ENCODE measurements around the gene RBMS1. TPM values are rescaled to one million over a fixed set of nuclear protein-coding genes. Genes with fewer than 3 reads are reported as not detected.

The RBMS1 gene, protein sequence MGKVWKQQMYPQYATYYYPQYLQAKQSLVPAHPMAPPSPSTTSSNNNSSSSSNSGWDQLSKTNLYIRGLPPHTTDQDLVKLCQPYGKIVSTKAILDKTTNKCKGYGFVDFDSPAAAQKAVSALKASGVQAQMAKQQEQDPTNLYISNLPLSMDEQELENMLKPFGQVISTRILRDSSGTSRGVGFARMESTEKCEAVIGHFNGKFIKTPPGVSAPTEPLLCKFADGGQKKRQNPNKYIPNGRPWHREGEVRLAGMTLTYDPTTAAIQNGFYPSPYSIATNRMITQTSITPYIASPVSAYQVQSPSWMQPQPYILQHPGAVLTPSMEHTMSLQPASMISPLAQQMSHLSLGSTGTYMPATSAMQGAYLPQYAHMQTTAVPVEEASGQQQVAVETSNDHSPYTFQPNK
- total RNA-seq, result 10 to 100 TPM; 35.8 to 38.6 TPM

DNA sequence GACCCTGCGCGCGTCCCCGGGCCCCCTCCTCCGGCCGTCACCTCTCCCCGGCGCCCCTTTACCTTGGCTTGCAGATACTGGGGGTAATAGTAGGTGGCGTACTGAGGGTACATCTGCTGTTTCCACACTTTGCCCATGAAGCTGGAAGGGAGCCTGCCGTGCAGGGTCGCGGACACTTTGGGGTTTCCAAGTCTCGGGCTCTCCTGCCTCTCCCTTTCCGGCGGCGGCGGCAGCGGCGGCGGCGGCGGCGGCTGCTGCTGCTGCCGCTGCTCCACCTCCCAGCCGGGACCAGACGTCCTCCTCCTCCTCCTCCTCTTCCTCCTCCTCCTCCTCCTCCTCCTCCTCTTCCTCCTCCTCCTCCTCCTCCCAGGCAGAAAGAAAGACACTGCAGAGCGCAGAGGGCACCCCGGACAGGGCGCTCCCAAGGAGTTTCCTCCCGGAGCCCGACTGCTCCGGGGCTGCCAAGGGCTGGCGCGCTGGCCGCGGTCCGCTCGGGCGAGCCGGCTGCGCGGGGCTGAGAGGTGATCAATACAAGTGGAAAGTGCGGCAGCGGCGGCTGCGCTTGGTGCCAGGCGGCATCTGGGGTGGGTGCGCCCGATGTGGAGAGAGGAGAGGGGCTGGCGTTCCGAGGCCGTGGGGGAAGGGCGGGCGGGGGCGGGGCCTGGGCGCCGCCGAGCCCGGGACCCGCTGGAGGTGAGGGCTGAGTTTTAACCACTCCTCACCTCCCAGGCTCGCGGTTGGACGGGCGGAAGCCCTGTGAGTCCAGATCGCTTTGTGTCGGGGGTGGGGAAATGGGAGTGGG lies at the start of gene RBMS1:
Gene RBMS1, minus strand, starts transcription at position 581 of the 802 bp plus-strand sequence. Its CDS starts 444 bp downstream, at position 137.
- CTCF ChIA-PET, result interaction anchor here (0.9 to 1.5 kb wide), 6 partner anchors 23 to 169 kb away, joined by 3 to 5 read pairs (median 3); no protein-coding TSS in a partner anchor
- POLR2A ChIA-PET, result interaction anchor here (0.9 to 1.0 kb wide), 2 partner anchors 8 to 30 kb away, joined by 3 read pairs; no protein-coding TSS in a partner anchor

DNA sequence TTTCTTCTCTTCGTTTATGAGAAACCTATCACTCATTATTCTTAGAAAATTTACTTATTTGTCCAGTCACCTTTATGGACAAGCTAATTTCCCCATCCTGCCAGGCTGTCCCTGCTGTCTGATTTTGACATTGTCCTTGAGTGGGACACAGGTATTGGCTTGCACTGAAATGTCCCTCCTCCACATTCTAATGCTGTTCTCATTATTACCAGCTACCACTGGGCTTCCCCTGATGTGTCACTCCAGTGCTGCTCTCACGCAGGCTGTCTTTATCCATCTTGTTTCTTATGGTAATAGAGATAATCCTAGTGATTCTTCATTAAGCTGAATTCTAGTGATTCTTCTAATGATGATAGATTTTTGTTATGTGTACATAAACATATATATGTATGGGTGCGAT lies 48.1 kb upstream of the RBMS1 start:
- H3K27me3 Mint-ChIP-seq, result no peaks in the 10 kb centered on the region
- TF ChIP-seq, protein P1, sequence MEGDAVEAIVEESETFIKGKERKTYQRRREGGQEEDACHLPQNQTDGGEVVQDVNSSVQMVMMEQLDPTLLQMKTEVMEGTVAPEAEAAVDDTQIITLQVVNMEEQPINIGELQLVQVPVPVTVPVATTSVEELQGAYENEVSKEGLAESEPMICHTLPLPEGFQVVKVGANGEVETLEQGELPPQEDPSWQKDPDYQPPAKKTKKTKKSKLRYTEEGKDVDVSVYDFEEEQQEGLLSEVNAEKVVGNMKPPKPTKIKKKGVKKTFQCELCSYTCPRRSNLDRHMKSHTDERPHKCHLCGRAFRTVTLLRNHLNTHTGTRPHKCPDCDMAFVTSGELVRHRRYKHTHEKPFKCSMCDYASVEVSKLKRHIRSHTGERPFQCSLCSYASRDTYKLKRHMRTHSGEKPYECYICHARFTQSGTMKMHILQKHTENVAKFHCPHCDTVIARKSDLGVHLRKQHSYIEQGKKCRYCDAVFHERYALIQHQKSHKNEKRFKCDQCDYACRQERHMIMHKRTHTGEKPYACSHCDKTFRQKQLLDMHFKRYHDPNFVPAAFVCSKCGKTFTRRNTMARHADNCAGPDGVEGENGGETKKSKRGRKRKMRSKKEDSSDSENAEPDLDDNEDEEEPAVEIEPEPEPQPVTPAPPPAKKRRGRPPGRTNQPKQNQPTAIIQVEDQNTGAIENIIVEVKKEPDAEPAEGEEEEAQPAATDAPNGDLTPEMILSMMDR (IDR thresholded peaks at IDR 0.05), result no peak
- H3K9me3 Mint-ChIP-seq, result no peaks in the 10 kb centered on the region
- no peak overlapping the region for H3K27ac Mint-ChIP-seq
- POLR2A ChIA-PET, result no interaction called here
- CTCF ChIA-PET, result no interaction called here
- DNase-seq (no peak), ATAC-seq (peak; percentile 45)
- no peaks in the 10 kb centered on the region for H3K4me1 Mint-ChIP-seq (ENCODE audit: low read depth)
- no peak overlapping the region for H3K4me3 Mint-ChIP-seq
- intact Hi-C loops (cut with micrococcal nuclease), result no loop called here
- H3K36me3 Mint-ChIP-seq (ENCODE audit: low read depth), result no peaks in the 10 kb centered on the region

More for the DNA sequence above, at the start of gene RBMS1:
- intact Hi-C loops (cut with micrococcal nuclease), result loop anchor here (5.0 kb wide), 2 partner anchors 66 to 81 kb away; no protein-coding TSS in a partner anchor
- H3K27ac Mint-ChIP-seq, result peak within 1 kb of the TSS; percentile 94
- H3K9me3 Mint-ChIP-seq, result no peaks in the 10 kb centered on the region
- H3K4me1 Mint-ChIP-seq (ENCODE audit: low read depth), result peaks cover 43% of the 10 kb centered on the region
- ATAC-seq, result peak; percentile 32
- TF ChIP-seq, protein P1 (IDR thresholded peaks at IDR 0.05), result no peak
- DNase-seq, result peak; percentile 56
- H3K36me3 Mint-ChIP-seq (ENCODE audit: low read depth), result no peaks in the 10 kb centered on the region
- peak within 1 kb of the TSS; percentile 93 for H3K4me3 Mint-ChIP-seq
- H3K27me3 Mint-ChIP-seq, result no peaks in the 10 kb centered on the region

DNA sequence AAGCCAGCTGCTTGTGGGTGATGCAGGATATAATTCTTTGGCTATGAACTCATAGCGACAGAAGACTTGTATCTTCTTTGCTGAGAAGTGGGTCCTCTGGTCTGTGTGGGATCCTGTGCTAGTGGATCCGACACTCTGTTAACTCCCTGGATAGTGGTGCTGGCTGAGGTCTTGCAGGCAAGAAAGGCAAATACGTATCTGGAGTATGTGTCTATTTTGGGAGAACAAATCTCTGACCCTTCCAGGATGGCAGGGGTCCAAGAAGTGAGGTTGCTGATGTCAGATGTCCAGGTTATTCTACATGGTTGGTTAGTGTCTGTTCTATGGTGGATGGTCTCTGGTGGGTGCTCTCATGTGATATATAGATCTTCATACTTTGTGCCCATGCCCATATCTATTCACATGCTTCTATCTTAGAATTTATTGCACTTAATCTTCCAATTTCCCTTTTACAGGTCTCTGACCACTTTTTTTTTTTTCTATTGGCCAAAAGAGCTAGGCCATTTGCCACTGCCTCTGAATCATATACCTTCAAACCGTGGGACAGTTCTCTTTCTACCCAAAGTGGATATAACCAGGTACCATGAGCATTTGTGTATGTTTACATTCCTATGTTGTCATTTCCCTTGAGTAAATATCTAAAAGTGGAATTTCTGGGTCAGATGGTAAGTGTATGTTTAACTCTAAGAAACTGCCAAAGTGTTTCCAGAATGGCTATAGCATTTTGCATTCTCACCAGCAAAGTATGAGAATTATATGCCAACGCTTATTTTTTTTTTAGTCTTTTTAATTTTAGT lies 45.1 kb upstream of the RBMS1 start:
- no peak for DNase-seq
- Mint-ChIP-seq H3K9me3 (no peaks in the 10 kb centered on the region), H3K27ac (no peak overlapping the region), H3K36me3 (ENCODE audit: low read depth) (no peaks in the 10 kb centered on the region), H3K27me3 (no peaks in the 10 kb centered on the region), H3K4me3 (no peak overlapping the region), H3K4me1 (ENCODE audit: low read depth) (no peaks in the 10 kb centered on the region)
- no peak for ATAC-seq
- POLR2A ChIA-PET, result interaction anchor here (0.6 kb wide), 1 partner anchor 518 kb away, joined by 3 read pairs; no protein-coding TSS in a partner anchor
- CTCF ChIA-PET, result no interaction called here
- TF ChIP-seq, protein P1 (IDR thresholded peaks at IDR 0.05), result no peak
- intact Hi-C loops (cut with micrococcal nuclease), result no loop called here

DNA sequence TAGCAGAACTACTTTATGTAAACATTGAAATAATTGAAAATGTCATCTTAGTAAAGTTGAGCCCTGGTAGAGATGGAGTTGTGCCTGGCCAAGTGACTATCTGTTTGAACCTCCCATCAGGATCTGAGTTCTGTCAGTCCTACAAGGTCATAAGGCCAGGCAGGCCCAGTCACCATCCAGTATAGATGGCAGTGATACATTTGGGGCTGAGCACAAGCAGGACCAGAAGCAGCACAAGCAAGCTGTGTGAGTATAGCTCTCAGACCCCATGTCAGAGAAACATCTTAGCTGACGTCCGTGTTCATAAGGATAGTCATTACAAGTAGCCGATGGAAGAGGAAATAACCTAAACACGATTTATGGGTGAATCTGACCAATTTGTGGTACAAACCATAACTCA lies 44.5 kb upstream of the RBMS1 start:
- H3K4me3 Mint-ChIP-seq, result no peak overlapping the region
- ATAC-seq (no peak), DNase-seq (no peak)
- no peaks in the 10 kb centered on the region for H3K27me3 Mint-ChIP-seq
- H3K9me3 Mint-ChIP-seq, result no peaks in the 10 kb centered on the region
- H3K27ac Mint-ChIP-seq, result no peak overlapping the region
- CTCF ChIA-PET, result no interaction called here
- H3K4me1 Mint-ChIP-seq (ENCODE audit: low read depth), result no peaks in the 10 kb centered on the region
- POLR2A ChIA-PET, result no interaction called here
- TF ChIP-seq, protein P1 (IDR thresholded peaks at IDR 0.05), result no peak
- intact Hi-C loops (cut with micrococcal nuclease), result no loop called here
- no peaks in the 10 kb centered on the region for H3K36me3 Mint-ChIP-seq (ENCODE audit: low read depth)

All from activated CD8-positive, alpha-beta T cell treated with anti-CD3 and anti-CD28 coated beads for 36 hours (primary cell).